HUDEP-2 (cell line): Measurements from ENCODE around the gene EDA.

ENCODE experiments used
- DNase-seq, 76 experiments: peaks; one replicate each; lab custom pipeline; 2025; ENCODE audit not compliant: unreplicated experiment in 76 of 76; lab: John Stamatoyannopoulos, UW

EDA gene

DNA sequence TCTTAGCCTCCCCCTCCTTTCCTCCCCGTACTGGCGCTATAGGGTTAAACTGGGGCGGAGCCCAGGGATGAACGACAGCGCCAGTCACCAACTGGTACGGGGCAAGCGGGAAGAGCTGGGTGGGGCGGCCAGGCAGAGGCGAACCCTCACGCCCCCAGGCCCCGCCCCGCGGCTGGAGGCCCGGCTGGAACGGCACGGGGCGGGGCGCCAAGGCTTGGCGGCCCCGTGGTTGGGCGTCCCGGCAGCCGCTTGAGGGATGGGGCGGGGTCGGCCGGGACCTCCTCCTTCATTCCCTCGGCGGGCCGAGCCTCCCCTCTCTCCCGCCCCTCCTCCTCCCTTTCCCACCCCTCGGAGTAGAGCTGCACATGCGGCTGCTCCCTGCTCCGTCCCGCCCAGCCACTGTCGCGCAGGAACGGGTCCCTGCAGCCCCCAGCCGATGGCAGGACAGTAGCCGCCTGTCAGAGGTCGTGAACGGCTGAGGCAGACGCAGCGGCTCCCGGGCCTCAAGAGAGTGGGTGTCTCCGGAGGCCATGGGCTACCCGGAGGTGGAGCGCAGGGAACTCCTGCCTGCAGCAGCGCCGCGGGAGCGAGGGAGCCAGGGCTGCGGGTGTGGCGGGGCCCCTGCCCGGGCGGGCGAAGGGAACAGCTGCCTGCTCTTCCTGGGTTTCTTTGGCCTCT, at the start of gene EDA:
Gene EDA (plus strand): TSS at position 335 of the 678 bp plus-strand sequence.
- DNase-seq = peak in 62 of 76 experiments; percentile 0 to 69 (median 37)

DNA sequence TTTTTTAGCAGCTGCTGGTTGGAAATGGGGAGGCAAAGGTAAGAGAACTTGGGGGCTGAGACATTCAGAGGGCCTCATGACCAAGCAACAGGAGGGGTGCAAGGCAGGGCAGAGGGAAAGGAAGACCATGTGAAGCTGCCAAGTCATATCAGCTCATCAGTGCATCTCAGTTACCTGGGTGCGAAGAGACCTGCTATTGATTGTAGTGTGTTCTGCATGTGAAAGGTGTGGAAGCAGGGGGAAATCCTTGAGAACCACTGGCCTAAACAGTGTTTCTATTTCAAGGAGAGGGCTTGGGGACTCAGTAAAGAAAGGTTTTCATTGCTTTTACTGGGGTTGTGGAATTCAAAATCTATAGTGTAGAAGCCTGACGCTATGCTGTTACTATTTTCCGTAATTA, 47.1 kb upstream of the EDA start:
- no peak for DNase-seq

DNA sequence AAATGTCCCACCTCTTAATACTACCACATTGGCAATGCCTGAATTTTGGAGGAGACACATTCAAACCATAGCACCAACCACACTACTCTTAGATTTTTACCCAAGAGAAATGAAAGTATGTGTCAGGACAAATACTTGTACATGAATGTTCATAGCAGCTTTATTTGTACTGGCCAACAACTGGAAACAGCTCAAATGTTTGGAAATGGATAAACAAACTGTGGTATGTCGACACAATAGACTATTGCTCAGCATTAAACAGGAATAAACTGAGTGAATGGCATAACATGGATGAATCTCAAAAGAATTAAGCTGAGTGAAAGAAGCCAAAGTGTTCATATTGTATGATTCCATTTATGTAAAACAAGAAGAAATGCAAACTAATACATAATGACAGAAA, 18.5 kb upstream of the EDA start:
- no peak for DNase-seq

DNA sequence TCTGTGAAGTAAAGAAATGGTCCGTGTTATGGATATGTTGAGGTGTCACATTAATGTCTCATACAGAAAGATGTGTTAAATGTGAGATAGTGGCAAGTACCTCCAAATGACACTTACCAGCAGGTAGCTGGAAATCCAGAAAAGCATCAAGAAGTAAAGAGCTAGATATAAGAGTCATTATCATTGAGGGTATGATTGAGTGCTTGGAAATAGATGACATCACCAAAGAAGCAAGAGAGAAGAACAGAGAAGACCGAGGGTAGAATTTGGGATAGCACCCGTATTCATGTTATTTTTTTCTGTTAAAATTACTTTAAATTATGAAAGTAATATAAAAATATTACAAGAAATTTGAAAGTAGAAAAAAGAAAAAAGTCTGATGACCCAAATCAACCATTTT, 15.7 kb upstream of the EDA start:
- no peak for DNase-seq

DNA sequence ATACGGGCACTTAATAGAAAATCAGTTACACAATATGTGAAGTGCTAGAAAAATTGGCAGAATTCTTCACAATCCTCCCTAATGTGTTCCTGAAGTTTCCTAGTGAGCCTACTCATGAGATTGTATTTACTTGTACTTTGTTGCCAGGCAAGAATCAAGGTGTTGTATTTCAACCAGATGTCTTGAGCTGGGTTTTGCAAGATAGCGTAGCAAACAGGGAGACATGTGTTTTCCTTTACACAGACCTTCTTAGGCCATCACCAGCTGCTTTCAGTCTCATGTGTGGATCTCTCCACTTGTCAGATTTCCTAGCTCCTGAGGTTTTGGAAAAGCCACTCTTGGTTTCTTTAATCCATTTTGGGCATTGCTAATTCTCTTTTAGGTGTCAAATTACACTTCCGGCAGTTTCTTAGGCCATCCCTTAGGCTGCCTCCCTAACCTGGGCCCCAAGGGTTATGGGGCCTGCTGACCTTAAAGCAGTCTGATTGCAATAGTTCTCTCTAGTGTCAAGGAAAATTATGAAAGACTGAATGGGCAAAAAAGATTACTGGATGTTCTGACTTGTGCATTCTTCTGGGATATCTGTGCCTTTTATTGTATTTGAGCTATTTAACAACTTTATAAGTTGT, 12.2 kb upstream of the EDA start:
- no peak for DNase-seq

DNA sequence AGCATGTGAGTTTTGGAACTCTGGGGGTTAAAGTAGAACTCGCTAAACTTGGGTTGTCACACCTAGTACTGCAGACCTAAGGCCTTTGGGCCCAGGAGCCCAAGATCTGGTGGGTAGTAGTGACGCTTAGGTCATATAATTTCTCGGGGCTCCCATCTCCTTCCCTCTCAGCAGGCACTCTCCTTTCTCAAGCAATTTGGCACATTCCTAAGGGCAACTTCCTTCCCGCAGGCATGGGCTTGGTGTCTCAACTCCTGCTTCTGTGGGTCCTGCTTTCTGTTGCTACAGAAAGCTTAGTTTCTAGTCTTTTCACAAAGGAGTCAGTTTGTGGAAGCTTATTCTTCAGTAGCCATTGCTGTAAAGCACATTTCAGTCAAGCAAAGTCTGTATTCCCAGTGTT, 10.4 kb upstream of the EDA start:
- DNase-seq = no peak

DNA sequence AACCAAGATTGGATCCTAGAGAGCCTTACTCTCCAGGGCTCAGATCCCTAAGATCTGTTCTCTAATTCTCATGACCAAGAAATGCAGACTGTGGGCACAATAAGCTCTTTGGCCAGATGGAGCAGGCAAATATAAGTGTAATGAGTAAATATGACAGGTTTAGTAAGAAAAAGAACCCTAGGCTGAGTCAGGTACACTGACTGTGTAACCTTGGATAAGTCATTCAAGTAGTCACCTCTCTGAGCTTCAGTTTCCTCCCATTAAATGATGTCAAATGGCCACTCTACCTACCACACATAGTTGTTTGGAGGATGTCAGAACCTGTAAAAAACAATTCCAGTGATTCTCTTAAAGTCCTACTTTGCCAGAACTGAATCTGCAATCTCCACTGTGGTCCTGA, 8.3 kb upstream of the EDA start:
- DNase-seq = no peak

DNA sequence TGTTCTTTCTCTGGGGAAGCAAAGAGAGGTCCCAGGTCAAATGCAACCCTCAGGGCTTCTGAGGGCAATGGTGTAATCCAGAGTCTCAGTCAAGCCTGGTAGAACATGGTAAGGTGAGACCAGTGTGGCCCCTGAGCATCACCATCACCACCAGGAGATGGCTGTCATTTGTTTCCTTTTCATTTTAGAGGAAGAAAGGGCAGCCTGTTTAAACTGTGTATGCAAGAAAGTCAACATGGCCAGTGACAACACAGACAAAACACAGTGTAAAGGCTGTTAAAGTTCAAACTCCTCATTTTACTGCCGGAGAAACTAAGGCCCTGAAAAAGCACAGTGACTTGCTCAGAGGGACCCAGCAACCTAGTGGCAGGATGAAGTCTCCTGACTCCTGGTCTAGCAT, 2.0 kb upstream of the EDA start:
- no peak for DNase-seq

DNA sequence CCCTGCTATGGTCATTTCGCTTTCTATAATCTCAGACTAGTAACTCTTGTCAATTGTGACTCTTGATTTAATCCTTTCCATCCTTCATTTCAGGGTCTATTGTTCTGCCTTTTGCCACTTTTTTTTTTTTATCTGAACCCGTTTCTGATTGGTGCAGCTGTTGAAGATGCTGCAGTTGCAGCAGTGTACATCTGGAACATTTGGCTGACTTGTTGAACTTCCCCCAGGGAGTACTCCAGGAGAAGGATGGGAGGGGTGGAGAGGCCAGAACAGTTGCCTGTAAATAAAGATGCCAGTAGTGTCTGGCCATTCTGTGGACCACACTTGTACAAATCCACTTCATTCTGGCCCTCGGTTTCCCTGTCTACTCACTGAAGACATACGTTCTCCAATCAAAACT, 1.0 kb upstream of the EDA start:
- no peak for DNase-seq

DNA sequence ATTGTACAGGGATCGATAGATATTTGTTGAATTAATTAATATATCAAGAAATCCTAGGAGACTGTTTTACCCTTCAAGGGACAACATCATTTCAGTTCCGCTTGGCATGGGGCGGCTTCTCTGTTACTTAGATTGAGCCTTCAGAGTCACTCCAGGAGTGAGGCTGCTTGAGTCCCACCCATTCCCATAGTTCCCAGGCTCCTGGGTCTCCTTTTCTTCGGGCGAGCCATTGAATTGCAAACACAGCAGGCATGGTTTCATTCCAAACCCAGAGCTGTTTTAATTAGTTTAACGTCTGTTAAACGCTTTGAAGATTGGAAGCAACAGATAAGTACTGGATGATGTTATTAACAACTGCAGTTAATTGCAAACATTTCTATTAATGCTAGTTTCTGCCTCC, 571 bp upstream of the EDA start:
- no peak for DNase-seq

DNA sequence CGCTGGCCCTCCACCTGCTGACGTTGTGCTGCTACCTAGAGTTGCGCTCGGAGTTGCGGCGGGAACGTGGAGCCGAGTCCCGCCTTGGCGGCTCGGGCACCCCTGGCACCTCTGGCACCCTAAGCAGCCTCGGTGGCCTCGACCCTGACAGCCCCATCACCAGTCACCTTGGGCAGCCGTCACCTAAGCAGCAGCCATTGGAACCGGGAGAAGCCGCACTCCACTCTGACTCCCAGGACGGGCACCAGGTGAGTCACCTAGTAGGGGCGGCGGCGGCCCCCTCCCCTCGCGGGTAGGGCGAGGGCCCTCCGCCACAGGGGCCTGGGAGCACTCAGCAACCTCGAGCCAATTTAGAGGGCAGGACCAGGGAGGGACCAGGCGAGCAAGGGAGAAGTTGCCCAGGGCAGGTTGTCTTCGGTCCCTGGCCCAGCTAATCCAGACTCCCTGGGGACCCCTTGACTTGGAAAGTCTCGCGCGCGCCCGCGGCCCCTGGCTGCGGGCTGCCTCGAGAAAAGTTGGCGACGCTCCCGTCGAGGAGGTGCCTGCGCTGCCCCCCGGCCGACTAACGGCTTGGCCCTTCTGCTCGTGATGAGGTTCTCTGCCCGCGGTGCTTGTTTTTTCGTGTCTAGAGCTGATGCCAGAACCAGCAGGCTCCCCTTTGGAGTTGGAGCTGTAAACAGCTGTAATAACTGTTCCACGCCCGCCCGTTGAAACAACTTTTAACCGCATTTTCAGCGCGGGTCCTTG, 717 bp downstream of the EDA start:
- no peak for DNase-seq

DNA sequence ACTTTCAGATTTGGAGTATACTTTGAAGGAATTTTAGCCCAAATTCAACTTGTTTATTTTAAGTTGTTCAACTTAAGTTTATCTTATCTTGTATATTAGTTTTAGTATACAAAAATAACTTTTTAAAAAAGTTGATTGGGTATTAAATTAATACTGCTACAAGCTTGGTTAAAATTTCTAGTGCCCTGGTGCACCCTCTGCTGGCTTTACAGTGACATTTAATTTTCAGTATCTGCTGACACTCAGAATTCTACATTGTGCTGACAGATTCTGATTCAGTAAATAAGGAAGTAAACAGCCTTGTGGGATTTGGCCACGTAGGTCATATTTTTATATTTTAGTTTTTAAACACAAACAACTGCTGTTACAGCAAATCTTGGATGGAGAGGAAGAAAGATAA, 2.9 kb downstream of the EDA start:
- DNase-seq = no peak

DNA sequence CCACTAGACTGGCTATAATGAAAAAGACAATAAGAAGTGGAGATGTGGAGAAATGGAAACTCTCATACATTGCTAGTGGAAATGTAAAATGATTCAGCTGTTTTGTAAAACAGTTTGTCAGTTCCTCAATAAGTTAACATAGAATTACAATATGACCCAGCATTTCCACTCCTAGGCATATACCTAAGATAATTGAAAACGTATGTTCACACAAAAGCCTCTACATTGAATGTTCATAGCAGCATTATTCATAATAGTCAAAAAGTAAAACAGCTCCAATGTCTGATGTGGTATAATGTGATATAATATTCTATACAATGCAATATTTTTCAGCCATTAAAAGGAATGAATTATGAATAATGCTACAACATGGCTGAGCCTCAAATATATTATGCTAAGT, 10.2 kb downstream of the EDA start:
- DNase-seq = no peak

DNA sequence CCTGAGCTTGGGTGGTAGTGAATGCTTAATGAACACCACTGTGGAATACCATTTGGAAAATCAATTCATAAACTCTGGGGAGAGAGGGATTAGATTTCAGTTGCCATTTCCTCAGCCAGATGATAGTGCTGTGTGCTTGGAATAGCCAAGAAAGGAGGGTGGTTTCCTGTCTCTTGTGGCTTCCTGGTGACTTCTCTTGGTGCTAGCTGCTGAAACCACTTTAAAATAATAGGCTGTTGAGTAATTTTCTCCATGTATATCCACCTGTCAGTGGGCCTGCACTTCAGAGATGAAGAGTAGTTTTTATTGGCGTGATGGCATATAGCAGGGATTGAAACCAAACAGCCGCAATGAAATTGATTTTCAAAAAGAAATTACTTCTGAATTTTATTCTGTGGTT, 11.8 kb downstream of the EDA start:
- no peak for DNase-seq

DNA sequence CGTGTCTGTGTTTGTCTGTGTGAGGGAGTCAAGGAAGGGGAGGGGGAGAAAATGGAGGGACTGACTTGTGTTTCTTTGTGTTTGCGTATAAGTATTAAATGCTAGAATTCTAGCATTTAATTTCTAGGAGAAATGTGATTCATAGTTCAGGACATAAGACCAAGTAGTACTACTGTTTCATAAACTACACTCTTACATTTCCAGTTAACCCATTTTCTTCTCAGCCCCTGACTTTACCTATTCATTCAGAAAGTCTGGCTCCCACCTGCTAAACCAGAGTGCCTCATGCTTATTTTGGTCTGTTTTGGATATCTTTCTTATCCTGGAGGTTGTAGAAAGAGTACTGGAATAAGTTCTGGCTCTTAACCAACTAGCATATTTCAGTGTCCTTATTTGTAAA, 14.2 kb downstream of the EDA start:
- DNase-seq = no peak

DNA sequence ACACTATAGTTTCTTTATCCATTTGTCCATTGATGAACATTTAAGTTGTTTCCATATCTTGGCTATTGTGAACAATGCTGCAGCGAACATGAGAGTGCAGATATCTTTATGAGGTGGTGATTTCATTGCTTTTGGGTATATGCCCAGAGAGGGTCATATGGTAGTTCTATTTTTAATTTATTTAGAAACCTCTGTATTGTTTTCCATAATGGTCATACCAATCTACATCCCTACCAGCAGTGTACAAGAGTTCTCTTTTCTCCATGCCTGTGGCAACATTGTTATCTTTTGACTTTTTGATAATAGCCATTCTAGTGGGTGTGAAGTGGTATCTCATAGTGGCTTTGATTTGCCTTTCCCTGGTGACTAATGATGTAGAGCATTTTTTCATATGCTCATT, 48.8 kb downstream of the EDA start:
- no peak for DNase-seq

DNA sequence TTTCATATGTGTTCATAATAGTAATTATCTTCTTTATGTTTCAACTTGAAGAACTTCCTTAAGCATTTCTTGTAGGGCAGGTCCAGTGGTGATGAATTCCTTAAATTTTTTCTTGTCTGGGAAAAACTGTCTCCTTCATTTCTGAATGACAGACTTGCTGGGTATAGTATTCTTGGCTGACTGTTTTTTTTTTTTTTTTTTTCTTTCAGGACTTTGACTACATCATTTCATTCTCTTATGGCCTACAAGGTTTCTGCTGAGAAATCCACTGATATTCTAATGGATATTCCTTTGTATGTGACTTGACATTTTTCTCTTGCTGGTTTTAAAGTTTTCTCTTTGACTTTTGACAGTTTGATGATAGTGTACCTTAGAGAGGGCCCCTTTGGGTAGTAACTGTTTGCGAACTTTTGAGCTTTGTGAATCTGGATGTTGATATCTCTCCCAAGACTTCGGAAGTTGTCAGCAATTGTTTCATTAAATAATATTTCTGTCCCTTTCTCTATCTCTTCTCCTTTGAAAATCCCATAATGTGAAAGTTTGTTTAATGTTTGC, 54.2 kb downstream of the EDA start:
- no peak for DNase-seq

DNA sequence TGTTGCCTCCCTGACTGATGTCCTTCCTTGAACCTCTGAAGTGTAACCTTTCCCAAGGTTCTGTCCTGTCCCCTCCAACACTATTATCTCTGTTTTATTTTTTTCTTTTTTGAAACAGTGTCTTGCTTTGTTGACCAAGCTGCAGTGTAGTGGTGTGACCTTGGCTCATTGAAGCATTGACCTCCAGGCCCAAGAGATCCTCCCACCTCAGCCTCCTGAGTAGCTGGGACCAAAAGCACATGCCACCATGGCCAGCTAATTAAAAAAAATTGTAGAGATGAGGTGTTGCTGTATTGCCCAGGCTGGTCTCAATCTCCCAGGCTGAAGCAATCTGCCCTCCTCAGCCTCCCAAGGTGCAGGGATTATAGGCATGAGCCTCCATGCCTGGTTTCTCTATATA, 59.0 kb downstream of the EDA start:
- DNase-seq = no peak

DNA sequence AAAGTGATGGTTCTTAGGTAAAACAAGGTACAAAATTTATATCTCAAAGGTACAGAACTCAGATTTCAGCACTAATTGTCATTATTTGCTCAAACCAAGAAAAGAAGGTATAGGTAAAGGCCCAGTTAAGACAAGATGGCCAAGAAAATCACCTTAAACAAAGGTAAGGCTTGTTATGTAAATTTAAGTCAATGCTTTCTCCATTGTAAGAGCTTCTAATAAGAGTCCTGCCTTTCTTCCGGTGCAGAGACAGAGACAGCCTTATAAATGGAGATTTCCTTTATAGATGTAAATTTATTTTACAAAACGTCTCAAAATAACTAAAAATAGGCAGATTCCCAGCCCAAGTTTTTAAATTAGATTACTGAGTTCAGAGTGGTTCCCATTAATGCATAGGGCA, 89.9 kb downstream of the EDA start:
- no peak for DNase-seq

DNA sequence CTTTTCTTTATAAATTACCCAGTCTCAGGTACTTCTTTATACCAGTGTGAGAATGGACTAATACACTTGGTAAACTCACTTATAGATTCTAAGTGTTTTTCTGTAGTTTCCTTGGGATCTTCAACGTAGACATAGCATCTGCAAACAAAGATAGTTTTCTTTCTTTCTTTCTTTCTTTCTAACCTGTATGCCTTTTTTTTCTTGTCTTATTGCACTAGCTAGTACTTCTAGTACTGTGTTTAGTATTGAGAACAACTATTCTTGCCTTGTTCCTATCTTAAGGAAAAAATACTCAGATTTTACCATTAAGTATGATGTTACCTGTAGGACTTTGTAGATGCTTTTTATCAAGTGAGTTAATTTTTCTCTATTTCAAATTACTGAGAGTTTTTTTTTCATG, 102.2 kb downstream of the EDA start:
- DNase-seq = no peak

DNA sequence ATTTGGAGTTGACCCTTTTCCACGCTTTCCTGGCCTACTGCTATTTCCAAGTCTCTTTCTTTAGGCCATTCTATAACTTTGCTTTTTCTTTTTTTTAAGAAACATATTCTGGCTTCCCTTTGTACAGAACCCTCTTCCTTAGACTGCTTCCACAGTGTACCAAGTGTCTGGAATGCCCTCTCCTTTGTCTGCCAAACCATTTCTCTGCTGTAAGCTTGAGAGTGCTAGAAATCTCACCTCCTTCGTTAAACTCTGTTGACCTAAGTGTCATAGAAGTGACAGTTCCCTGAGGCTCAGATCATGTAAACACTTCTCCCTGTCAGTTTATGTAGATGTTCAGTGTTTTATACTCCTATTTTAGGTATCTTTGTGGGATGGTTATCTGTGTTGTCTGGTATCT, 108.4 kb downstream of the EDA start:
- DNase-seq = no peak

DNA sequence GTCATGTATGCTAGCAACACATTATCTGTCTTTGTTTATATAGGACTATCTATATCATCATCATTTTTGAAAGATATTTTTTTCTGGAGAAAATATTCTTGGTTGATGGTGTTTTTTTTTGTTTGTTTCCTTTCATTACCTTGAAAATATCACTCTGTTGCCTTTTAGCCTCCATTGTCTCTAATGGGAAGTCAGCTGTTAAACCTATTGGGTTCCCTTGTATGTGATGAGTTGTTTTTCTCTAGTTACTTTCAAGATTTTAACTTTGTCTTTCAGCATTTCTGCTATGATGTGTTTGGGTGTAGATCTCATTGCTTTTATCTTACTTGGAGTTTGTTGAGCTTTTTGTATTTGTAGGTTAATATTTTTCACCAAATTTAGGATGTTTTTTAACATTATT, 124.4 kb downstream of the EDA start:
- DNase-seq = no peak
